IPS-20b (cell line): ENCODE data around the gene KHDC1L.
"Not testable (repeated sequence)": the region's sequence is repeated elsewhere in the genome, so short reads cannot be mapped to it uniquely, and the experiment has no call there.

Experiments
- H3K27ac ChIP-seq: one replicate; pipeline ENCODE4 v1.5.1; 2013; ENCODE audit warnings: low read length
- H3K27me3 ChIP-seq: 2 replicates; pipeline ENCODE4 v1.6.1; 2013; ENCODE audit warnings: mild to moderate bottlenecking, low read length, inconsistent platforms; ENCODE audit not compliant: insufficient read depth
- H3K36me3 ChIP-seq: 2 replicates; pipeline ENCODE4 v1.6.1; 2013; ENCODE audit warnings: low read depth, mild to moderate bottlenecking, inconsistent platforms, low read length, moderate library complexity; ENCODE audit not compliant: insufficient read depth
- H3K4me1 ChIP-seq: 2 replicates; pipeline ENCODE4 v1.6.1; 2013; ENCODE audit warnings: mild to moderate bottlenecking, control low read depth, inconsistent platforms, low read length, moderate library complexity; ENCODE audit not compliant: insufficient read depth
- H3K4me3 ChIP-seq: 2 replicates; pipeline ENCODE4 v1.5.1; 2013; ENCODE audit warnings: mild to moderate bottlenecking, low read length, inconsistent platforms
- H3K9ac ChIP-seq: 2 replicates; pipeline ENCODE4 v1.6.1; 2013; ENCODE audit warnings: low read depth, mild to moderate bottlenecking, inconsistent platforms, low read length, moderate library complexity
- H3K9me3 ChIP-seq: 2 replicates; pipeline ENCODE4 v1.6.1; 2013; ENCODE audit warnings: mild to moderate bottlenecking, low read depth, low read length, inconsistent platforms; ENCODE audit not compliant: insufficient read depth

The KHDC1L gene

GRCh38 chr6:73225396-73225795 lies at the start of gene KHDC1L:
KHDC1L (minus strand) TSS chr6:73225496; CDS start chr6:73225408, 88 bp downstream.
- no peaks in the 10 kb centered on the region for H3K27me3 ChIP-seq
- H3K4me1 ChIP-seq = no peaks in the 10 kb centered on the region
- no peaks in the 10 kb centered on the region for H3K36me3 ChIP-seq
- H3K9me3 ChIP-seq = no peaks in the 10 kb centered on the region
- no peak within 1 kb of the TSS for H3K27ac ChIP-seq
- no peak within 1 kb of the TSS for H3K9ac ChIP-seq
- no peak within 1 kb of the TSS for H3K4me3 ChIP-seq

GRCh38 chr6:73269296-73269695 lies 44.0 kb upstream of the KHDC1L start:
- not testable (repeated sequence) for H3K4me3 ChIP-seq, H3K9ac ChIP-seq

GRCh38 chr6:73268896-73269295 lies 43.6 kb upstream of the KHDC1L start:
- H3K27me3 ChIP-seq, H3K9me3 ChIP-seq, H3K4me3 ChIP-seq, H3K4me1 ChIP-seq, H3K9ac ChIP-seq, H3K27ac ChIP-seq: not testable (repeated sequence)
- H3K36me3 ChIP-seq = peaks cover 32% of the 10 kb centered on the region

More at GRCh38 chr6:73269296-73269695, 44.0 kb upstream of the KHDC1L start:
- H3K9me3 ChIP-seq, H3K4me1 ChIP-seq, H3K27me3 ChIP-seq, H3K27ac ChIP-seq: not testable (repeated sequence)
- peaks cover 36% of the 10 kb centered on the region for H3K36me3 ChIP-seq

GRCh38 chr6:73264446-73264845 lies 39.1 kb upstream of the KHDC1L start:
- H3K36me3 ChIP-seq = peaks cover 8% of the 10 kb centered on the region; the same call in 1 of the 2 replicates
- peaks cover 11% of the 10 kb centered on the region; the same call in 1 of the 2 replicates for H3K4me1 ChIP-seq
- no peak overlapping the region for H3K9ac ChIP-seq
- H3K9me3 ChIP-seq = no peaks in the 10 kb centered on the region
- H3K27me3 ChIP-seq = no peaks in the 10 kb centered on the region
- H3K27ac ChIP-seq = no peak overlapping the region
- no peak overlapping the region for H3K4me3 ChIP-seq

GRCh38 chr6:73263570-73263909 lies 38.2 kb upstream of the KHDC1L start:
- Histone ChIP-seq H3K9ac (peak overlapping the region; percentile 78; the same call in 1 of the 2 replicates), H3K27ac (no peak overlapping the region)

GRCh38 chr6:73262671-73263569 lies 37.6 kb upstream of the KHDC1L start, which contains the start of gene KHDC1:
KHDC1 (minus strand) TSS chr6:73263196; CDS start chr6:73242517, 20,679 bp downstream.
- Histone ChIP-seq H3K9ac (peak within 1 kb of the TSS; percentile 78; the same call in 1 of the 2 replicates), H3K27ac (no peak within 1 kb of the TSS), H3K36me3 (peaks cover 8% of the 10 kb centered on the region; the same call in 1 of the 2 replicates), H3K4me1 (peaks cover 14% of the 10 kb centered on the region; the same call in 1 of the 2 replicates), H3K27me3 (no peaks in the 10 kb centered on the region), H3K9me3 (no peaks in the 10 kb centered on the region), H3K4me3 (peak within 1 kb of the TSS; percentile 72)

More at GRCh38 chr6:73263570-73263909, 38.2 kb upstream of the KHDC1L start:
- H3K4me1 ChIP-seq = peaks cover 14% of the 10 kb centered on the region; the same call in 1 of the 2 replicates
- peak overlapping the region; percentile 72 for H3K4me3 ChIP-seq
- no peaks in the 10 kb centered on the region for H3K9me3 ChIP-seq
- H3K27me3 ChIP-seq = no peaks in the 10 kb centered on the region
- H3K36me3 ChIP-seq = peaks cover 8% of the 10 kb centered on the region; the same call in 1 of the 2 replicates

GRCh38 chr6:73258721-73259120 lies 33.4 kb upstream of the KHDC1L start:
- H3K9ac ChIP-seq = no peak overlapping the region
- no peaks in the 10 kb centered on the region for H3K9me3 ChIP-seq
- H3K36me3 ChIP-seq = no peaks in the 10 kb centered on the region
- H3K4me1 ChIP-seq = peaks cover 14% of the 10 kb centered on the region; the same call in 1 of the 2 replicates
- H3K27me3 ChIP-seq = no peaks in the 10 kb centered on the region
- H3K27ac ChIP-seq = no peak overlapping the region
- H3K4me3 ChIP-seq = no peak overlapping the region

GRCh38 chr6:73254323-73254722 lies 29.0 kb upstream of the KHDC1L start:
- not testable (repeated sequence) for H3K4me1 ChIP-seq, H3K36me3 ChIP-seq, H3K4me3 ChIP-seq, H3K27me3 ChIP-seq, H3K9me3 ChIP-seq, H3K9ac ChIP-seq, H3K27ac ChIP-seq

GRCh38 chr6:73252703-73253102 lies 27.4 kb upstream of the KHDC1L start:
- H3K27ac ChIP-seq = no peak overlapping the region
- no peaks in the 10 kb centered on the region for H3K4me1 ChIP-seq
- no peaks in the 10 kb centered on the region for H3K27me3 ChIP-seq
- no peak overlapping the region for H3K9ac ChIP-seq
- no peaks in the 10 kb centered on the region for H3K36me3 ChIP-seq
- H3K4me3 ChIP-seq = no peak overlapping the region
- no peaks in the 10 kb centered on the region for H3K9me3 ChIP-seq

GRCh38 chr6:73250016-73250415 lies 24.7 kb upstream of the KHDC1L start:
- H3K36me3 ChIP-seq = no peaks in the 10 kb centered on the region
- H3K9ac ChIP-seq = no peak overlapping the region
- no peaks in the 10 kb centered on the region for H3K4me1 ChIP-seq
- H3K9me3 ChIP-seq = no peaks in the 10 kb centered on the region
- no peak overlapping the region for H3K4me3 ChIP-seq
- no peaks in the 10 kb centered on the region for H3K27me3 ChIP-seq
- H3K27ac ChIP-seq = no peak overlapping the region

GRCh38 chr6:73248192-73248903 lies 23.1 kb upstream of the KHDC1L start:
- Histone ChIP-seq H3K36me3 (no peaks in the 10 kb centered on the region), H3K9ac (no peak overlapping the region), H3K4me3 (no peak overlapping the region), H3K4me1 (no peaks in the 10 kb centered on the region), H3K9me3 (no peaks in the 10 kb centered on the region), H3K27ac (no peak overlapping the region), H3K27me3 (no peaks in the 10 kb centered on the region)
